Keratinocyte (primary cell): ENCODE measurements around the gene ASTL. TPM values are rescaled to one million over a fixed set of nuclear protein-coding genes. Genes with fewer than 3 reads are reported as not detected.

Experiments
- DNase-seq: peaks from one replicate; pipeline ENCODE4 v3.0.0-alpha.2; 2011; ENCODE audit warnings: low read depth, missing footprints, low spot score
- FAIRE-seq: peaks from 2 replicates; lab custom pipeline; 2011; peaks lifted over from hg19 to GRCh38; lab: Jason Lieb, UNC
- H2AFZ ChIP-seq: 2 replicates; pipeline ENCODE4 v1.6.0; 2012; ENCODE audit warnings: low read length, control low read depth, inconsistent platforms; ENCODE audit not compliant: control insufficient read depth
- H3K27ac ChIP-seq: 2 replicates; pipeline ENCODE4 v1.5.1; 2011; ENCODE audit warnings: low read length; ENCODE audit not compliant: control insufficient read depth, insufficient read depth
- H3K27me3 ChIP-seq: 3 replicates; pipeline ENCODE4 v1.6.0; 2011; ENCODE audit warnings: low read length; ENCODE audit not compliant: control insufficient read depth, insufficient read depth; ENCODE audit errors: extremely low read depth
- H3K36me3 ChIP-seq, 2 experiments: 2 replicates in 1 of 2; 3 replicates in 1 of 2; pipeline ENCODE4 v1.5.1; 2011; ENCODE audit warnings: low read length in 2 of 2, mild to moderate bottlenecking in 1 of 2; ENCODE audit not compliant: control insufficient read depth in 2 of 2, insufficient read depth in 2 of 2; ENCODE audit errors: extremely low read depth in 1 of 2
- H3K4me1 ChIP-seq: 3 replicates; pipeline ENCODE4 v1.5.1; 2011; ENCODE audit warnings: low read length; ENCODE audit not compliant: control insufficient read depth, insufficient read depth; ENCODE audit errors: extremely low read depth
- H3K4me2 ChIP-seq: 3 replicates; pipeline ENCODE4 v1.6.0; 2011; ENCODE audit warnings: low read depth, low read length; ENCODE audit not compliant: control insufficient read depth, insufficient read depth; ENCODE audit errors: extremely low read depth
- H3K4me3 ChIP-seq, 3 experiments: fragments of 200-600 bp in 1 of 3; sonication (generic) in 1 of 3; 2 replicates in 2 of 3; 3 replicates in 1 of 3; pipeline ENCODE4 v1.5.1; 2011 to 2016; ENCODE audit warnings: low read length in 3 of 3, mild to moderate bottlenecking in 3 of 3, control low read depth in 2 of 3, inconsistent platforms in 1 of 3, low read depth in 1 of 3, mixed read lengths in 1 of 3, mixed run types in 1 of 3, moderate library complexity in 1 of 3; ENCODE audit not compliant: control insufficient read depth in 2 of 3, insufficient read depth in 2 of 3; ENCODE audit errors: extremely low read depth in 1 of 3
- H3K79me2 ChIP-seq: 2 replicates; pipeline ENCODE4 v1.6.0; 2012; ENCODE audit warnings: low read length; ENCODE audit not compliant: control insufficient read depth, insufficient read depth
- H3K9ac ChIP-seq: 3 replicates; pipeline ENCODE4 v1.6.0; 2011; ENCODE audit warnings: low read length; ENCODE audit not compliant: control insufficient read depth, insufficient read depth; ENCODE audit errors: extremely low read depth
- H3K9me1 ChIP-seq: 3 replicates; pipeline ENCODE4 v1.6.0; 2011; ENCODE audit warnings: low read length; ENCODE audit not compliant: control insufficient read depth, insufficient read depth; ENCODE audit errors: extremely low read depth
- H3K9me3 ChIP-seq: 2 replicates; pipeline ENCODE4 v1.5.1; 2012; ENCODE audit warnings: low read depth, low read length; ENCODE audit not compliant: control insufficient read depth
- H4K20me1 ChIP-seq: 3 replicates; pipeline ENCODE4 v1.6.0; 2011; ENCODE audit warnings: low read length; ENCODE audit not compliant: control insufficient read depth, insufficient read depth; ENCODE audit errors: extremely low read depth
- CTCF ChIP-seq, 3 experiments: IDR thresholded peaks in 1 of 3; conservative IDR thresholded peaks in 1 of 3; optimal IDR thresholded peaks in 1 of 3; 2 replicates in 2 of 3; 3 replicates in 1 of 3; pipeline versions ENCODE3 to v1.5.1; 2011; ENCODE audit warnings: low read length in 3 of 3, mild to moderate bottlenecking in 3 of 3, moderate library complexity in 2 of 3, control low read depth in 1 of 3, inconsistent platforms in 1 of 3; ENCODE audit not compliant: insufficient read depth in 2 of 3; ENCODE audit errors: extremely low read depth in 1 of 3
- EZH2 ChIP-seq: IDR thresholded peaks from one replicate; pipeline ENCODE4 v1.6.1; 2012; ENCODE audit warnings: inconsistent platforms, mild to moderate bottlenecking, low read length, moderate library complexity
- dilution Hi-C: fragments of 300-500 bp; cut with MboI; formaldehyde crosslinking; loops from one replicate; pipeline ENCODE4 v1.7.0; 2020; ENCODE audit warnings: low sequenced_read_pairs; ENCODE audit not compliant: extremely low pct_ligation_motif_present
- polyA plus RNA-seq, 5 experiments: library from polyadenylated mRNA; depleted of rRNA in 3 of 5; stranded (reverse) in 3 of 5; stranded (forward) in 1 of 5; unstranded in 1 of 5; fragments of >200 nt; gene quantifications; 1 replicate in 1 of 5; 2 replicates in 3 of 5; 3 replicates in 1 of 5; pipeline versions ENCODE4 v1.2.1 to v1.2.3, GENCODE V29; 2011 to 2012; ENCODE audit warnings: missing spikeins in 2 of 5, low read depth in 1 of 5, low replicate concordance in 1 of 5

ASTL gene
- polyA plus RNA-seq, 1 donor (not counting 4 experiments of a cell fraction or from before 2014, with no cell fraction given) = not detected

- peaks cover 52% of the 10 kb centered on the region for H3K27me3 ChIP-seq
- TF ChIP-seq EZH2 (no peak), CTCF (optimal IDR thresholded peaks at IDR 0.05 in 1 of 3, IDR thresholded peaks at IDR 0.05 in 1 of 3, conservative IDR thresholded peaks at IDR 0.05 in 1 of 3; ENCODE audit: extremely low read depth in 1 of 3, insufficient read depth in 2 of 3, low read length in 3 of 3) (no peak)
Measured at GRCh38 chr2:96121414-96121813, 16.9 kb downstream of the ASTL start.

GRCh38 chr2:96120991-96121390 lies 17.3 kb downstream of the ASTL start:
- no peak for FAIRE-seq
- H3K27me3 ChIP-seq = peaks cover 55% of the 10 kb centered on the region
- H3K27ac ChIP-seq = no peak overlapping the region
- DNase-seq = no peak
- no peaks in the 10 kb centered on the region for H4K20me1 ChIP-seq
- H3K9ac ChIP-seq = no peak overlapping the region
- no peaks in the 10 kb centered on the region for H3K9me1 ChIP-seq
- H3K9me3 ChIP-seq = no peaks in the 10 kb centered on the region
- H3K4me2 ChIP-seq = no peak overlapping the region
- H3K4me3 ChIP-seq = no peak overlapping the region
- H3K36me3 ChIP-seq = no peaks in the 10 kb centered on the region
- H3K4me1 ChIP-seq = peaks cover 5% of the 10 kb centered on the region
- TF ChIP-seq CTCF (optimal IDR thresholded peaks at IDR 0.05 in 1 of 3, IDR thresholded peaks at IDR 0.05 in 1 of 3, conservative IDR thresholded peaks at IDR 0.05 in 1 of 3; ENCODE audit: extremely low read depth in 1 of 3, insufficient read depth in 2 of 3, low read length in 3 of 3) = no peak
- no peak for TF ChIP-seq EZH2
- no peak overlapping the region for H2AFZ ChIP-seq
- no peaks in the 10 kb centered on the region for H3K79me2 ChIP-seq
- dilution Hi-C loops = no loop called here

More at GRCh38 chr2:96121414-96121813, 16.9 kb downstream of the ASTL start:
- Histone ChIP-seq H2AFZ (no peak overlapping the region), H3K36me3 (no peaks in the 10 kb centered on the region), H3K9me1 (no peaks in the 10 kb centered on the region), H3K79me2 (no peaks in the 10 kb centered on the region), H3K4me1 (peaks cover 5% of the 10 kb centered on the region), H3K4me3 (no peak overlapping the region), H3K27ac (no peak overlapping the region), H3K4me2 (no peak overlapping the region), H4K20me1 (no peaks in the 10 kb centered on the region), H3K9me3 (no peaks in the 10 kb centered on the region), H3K9ac (no peak overlapping the region)
- no peak for FAIRE-seq
- dilution Hi-C loops = no loop called here
- no peak for DNase-seq
